Psoas muscle (tissue), 8 donors: ENCODE data around the gene TOMM34. TPM values are rescaled to one million over a fixed set of nuclear protein-coding genes. Genes with fewer than 3 reads are reported as not detected.
A peak's percentile ranks its signal among the peaks of the same experiment; 100 is the strongest.

Source experiments
- ATAC-seq, 4 donors: fragments of 200-7000 bp; cut with Tn5 transposase; one replicate each; pipeline ENCODE4 v1.9.1; 2020; ENCODE audit warnings: moderate library complexity in 3 of 4, mild to moderate bottlenecking in 2 of 4
- DNase-seq, 2 donors: peaks; one replicate each; pipeline ENCODE4 v3.0.0-alpha.2; 2020
- H3K27ac ChIP-seq: fragments of 200-600 bp; one replicate; pipeline ENCODE4 v1.8.0; 2022
- H3K27me3 ChIP-seq, 3 donors: fragments of 200-600 bp in 1 of 3; one replicate each; pipeline versions ENCODE4 v1.6.1 to v1.8.0; 2013 to 2022; ENCODE audit warnings: low read length in 2 of 3, mild to moderate bottlenecking in 2 of 3, moderate library complexity in 1 of 3; ENCODE audit not compliant: insufficient read depth in 3 of 3
- H3K36me3 ChIP-seq, 2 donors: fragments of 200-600 bp in 1 of 2; one replicate each; pipeline versions ENCODE4 v1.6.1 to v1.8.0; 2013 to 2022; ENCODE audit warnings: low read depth in 1 of 2, mild to moderate bottlenecking in 1 of 2, moderate library complexity in 1 of 2; ENCODE audit not compliant: insufficient read depth in 1 of 2
- H3K4me1 ChIP-seq: fragments of 200-600 bp; one replicate; pipeline ENCODE4 v1.8.0; 2022
- H3K4me3 ChIP-seq: fragments of 200-600 bp; one replicate; pipeline ENCODE4 v1.8.0; 2022; ENCODE audit warnings: mild to moderate bottlenecking
- H3K9me3 ChIP-seq: fragments of 200-600 bp; one replicate; pipeline ENCODE4 v1.8.0; 2022
- CTCF ChIP-seq: fragments of 200-600 bp; IDR thresholded peaks from one replicate; pipeline ENCODE4 v1.8.0; 2022; ENCODE audit warnings: antibody characterized with exemption
- WGBS, 3 donors: extraction: QIAGEN DNeasy Blood & Tissue Kit; methylation state at CpG; one replicate each; pipeline versions ENCODE4 v1.1.6 to v1.1.7; 2013; 5-methylcytosine and 5-hydroxymethylcytosine counted together
- intact Hi-C, 2 donors: fragments of 100-400 bp; cut with DNase I; formaldehyde crosslinking; loops; one replicate each; pipeline versions ENCODE4 v1.11.0 to v1.14.2; 2022
- polyA plus RNA-seq, 3 donors: library from polyadenylated mRNA; stranded (reverse); fragments of 200-250 nt; gene quantifications; one replicate each; pipeline ENCODE4 v1.2.3, GENCODE V29; 2013
- total RNA-seq, 4 donors: library from RNA; stranded (reverse); fragmentation: NEBNext Ultra II Directional in 2 of 4; extraction: Animal tissue kit (Norgen Biotek cat#: 25700) in 2 of 4; gene quantifications; one replicate each; pipeline versions ENCODE4 v1.2.1 to v1.2.4, GENCODE V29; 2021 to 2023
- donor health status: healthy with polysubstance abuse.
- donor health status: DM: no; HTN: no; CAD: no; lungs with moderate emphysema.
- donor health status: Bipolar disorder and iron deficiency.
- donor health status: healthy.
- donor health status: DM: yes; HTN: yes; CAD: no.
- donor health status: DM: no; HTN: no; CAD: no.
- donor health status: DM: no; HTN: no; CAD: no.
- donor health status: DM: yes; HTN: yes; CAD: no.

The TOMM34 gene
- total and polyA plus RNA-seq, 7 donors, result 9.6 to 38.0 (median 17.6) TPM

GRCh38 chr20:44973053-44973452 is 12.9 kb upstream of the TOMM34 start:
- ATAC-seq (no peak), DNase-seq (no peak)
- intact Hi-C loops, result loop anchor here in 1 of 2 donors (10.0 kb wide), 1 partner anchor 1138 kb away; no protein-coding TSS in a partner anchor
- H3K27me3 ChIP-seq, result no peaks in the 10 kb centered on the region
- peaks cover 0 to 47% of the 10 kb centered on the region in 2 donors for H3K36me3 ChIP-seq
- no peak overlapping the region for H3K4me3 ChIP-seq
- 65 to 72% (median 66%) methylated on average over 2 of the region's 2 CpGs for WGBS, 3 donors
- no peak overlapping the region for H3K27ac ChIP-seq
- TF ChIP-seq CTCF, result no peak
- no peaks in the 10 kb centered on the region for H3K9me3 ChIP-seq
- no peaks in the 10 kb centered on the region for H3K4me1 ChIP-seq

GRCh38 chr20:44970243-44970757 is 10.1 kb upstream of the TOMM34 start:
- H3K4me1 ChIP-seq, result peaks cover 9% of the 10 kb centered on the region
- no peak for TF ChIP-seq CTCF
- WGBS, 3 donors, result 62 to 79% (median 65%) methylated on average over 1 of the region's 1 CpG

GRCh38 chr20:44969300-44969894 is 9.2 kb upstream of the TOMM34 start:
- Histone ChIP-seq H3K4me1 (peaks cover 9% of the 10 kb centered on the region), H3K27ac (no peak overlapping the region), H3K36me3 (peaks cover 0 to 28% of the 10 kb centered on the region in 2 donors), H3K9me3 (no peaks in the 10 kb centered on the region), H3K4me3 (no peak overlapping the region), H3K27me3 (no peaks in the 10 kb centered on the region)
- no peak for TF ChIP-seq CTCF
- DNase-seq (no peak), ATAC-seq (no peak)
- 59 to 61% (median 60%) methylated on average over 3 of the region's 3 CpGs for WGBS, 3 donors
- intact Hi-C loops, result no loop called here

More at GRCh38 chr20:44970243-44970757, 10.1 kb upstream of the TOMM34 start:
- intact Hi-C loops, result loop anchor here in 1 of 2 donors (10.0 kb wide), 1 partner anchor 1135 kb away; no protein-coding TSS in a partner anchor
- ATAC-seq (no peak), DNase-seq (no peak)
- Histone ChIP-seq H3K4me3 (no peak overlapping the region), H3K27me3 (no peaks in the 10 kb centered on the region), H3K27ac (no peak overlapping the region), H3K36me3 (peaks cover 0 to 37% of the 10 kb centered on the region in 2 donors), H3K9me3 (no peaks in the 10 kb centered on the region)

- H3K27ac ChIP-seq, result peak overlapping the region; percentile 94
- H3K4me1 ChIP-seq, result peaks cover 9% of the 10 kb centered on the region
- peak overlapping the region; percentile 95 for H3K4me3 ChIP-seq
- 41 to 45% (median 42%) methylated on average over 5 of the region's 5 CpGs for WGBS, 3 donors
- intact Hi-C loops, result no loop called here
- no peak for ATAC-seq
- no peak for DNase-seq
- no peak for TF ChIP-seq CTCF
- peaks cover 0 to 7% of the 10 kb centered on the region in 2 donors for H3K36me3 ChIP-seq
- H3K27me3 ChIP-seq, result no peaks in the 10 kb centered on the region
- H3K9me3 ChIP-seq, result no peaks in the 10 kb centered on the region
Observed at GRCh38 chr20:44967207-44967807, 7.1 kb upstream of the TOMM34 start.
